Neural progenitor cell (in vitro differentiated cells): ENCODE results near the gene FYB1.

Source experiments
- EZH2 ChIP-seq: fragments of 200-600 bp; sonication (generic); IDR thresholded peaks from 2 replicates; pipeline ENCODE4 v1.6.1; 2017; ENCODE audit warnings: antibody characterized with exemption, mild to moderate bottlenecking, moderate library complexity
- EZH2phosphoT487 ChIP-seq: fragments of 200-600 bp; sonication (generic); IDR thresholded peaks from 2 replicates; pipeline ENCODE4 v1.6.1; 2017; ENCODE audit warnings: antibody characterized with exemption
- TF ChIP-seq, protein P1 (sequence below): fragments of 200-600 bp; sonication (generic); IDR thresholded peaks from 2 replicates; pipeline ENCODE4 v1.5.1; 2017; ENCODE audit warnings: antibody characterized with exemption, mild to moderate bottlenecking

DNA sequence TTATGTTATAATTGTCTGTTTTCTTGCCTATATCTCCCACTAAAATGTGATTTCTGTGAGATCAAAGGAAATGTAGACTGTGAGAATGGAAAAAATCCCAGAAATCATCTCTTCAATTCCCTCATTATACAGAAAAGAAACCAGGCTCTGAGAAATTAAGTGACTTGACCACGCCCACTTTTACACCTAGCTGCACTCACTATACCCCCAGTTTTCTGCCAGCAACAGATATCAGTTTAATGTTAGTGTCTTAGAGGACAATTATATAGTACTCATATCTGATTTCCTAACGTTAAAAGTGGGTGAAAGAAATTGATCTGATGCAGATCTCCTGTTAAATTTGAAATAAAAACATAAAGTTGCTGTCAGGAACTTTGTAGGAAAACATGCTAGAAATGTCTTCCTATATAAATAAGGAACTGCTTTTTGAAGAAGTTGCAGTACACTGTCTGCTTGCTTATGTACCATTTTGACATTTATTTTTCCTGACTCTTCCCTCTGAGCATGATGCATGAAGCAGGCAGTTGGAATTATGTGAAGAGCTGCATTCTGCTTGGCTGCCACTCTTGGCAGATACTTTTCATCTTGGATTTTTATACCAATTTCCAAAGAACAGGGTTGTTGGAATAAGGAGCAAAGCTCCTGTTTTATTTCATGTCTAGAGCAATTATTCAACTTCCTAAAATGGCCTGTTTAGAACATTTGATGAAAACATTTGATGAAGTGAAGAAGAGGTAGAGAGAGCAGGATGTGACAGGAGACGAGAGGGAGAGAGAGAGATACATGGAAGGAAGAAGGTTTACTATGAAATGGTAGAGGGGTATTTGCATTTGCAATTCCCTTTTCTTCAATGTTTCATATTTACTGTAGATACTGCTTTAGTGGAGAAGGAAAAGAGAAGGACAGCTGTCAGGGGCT is 87.9 kb downstream of the FYB1 start:
- no peak for TF ChIP-seq EZH2
- TF ChIP-seq, protein P1, sequence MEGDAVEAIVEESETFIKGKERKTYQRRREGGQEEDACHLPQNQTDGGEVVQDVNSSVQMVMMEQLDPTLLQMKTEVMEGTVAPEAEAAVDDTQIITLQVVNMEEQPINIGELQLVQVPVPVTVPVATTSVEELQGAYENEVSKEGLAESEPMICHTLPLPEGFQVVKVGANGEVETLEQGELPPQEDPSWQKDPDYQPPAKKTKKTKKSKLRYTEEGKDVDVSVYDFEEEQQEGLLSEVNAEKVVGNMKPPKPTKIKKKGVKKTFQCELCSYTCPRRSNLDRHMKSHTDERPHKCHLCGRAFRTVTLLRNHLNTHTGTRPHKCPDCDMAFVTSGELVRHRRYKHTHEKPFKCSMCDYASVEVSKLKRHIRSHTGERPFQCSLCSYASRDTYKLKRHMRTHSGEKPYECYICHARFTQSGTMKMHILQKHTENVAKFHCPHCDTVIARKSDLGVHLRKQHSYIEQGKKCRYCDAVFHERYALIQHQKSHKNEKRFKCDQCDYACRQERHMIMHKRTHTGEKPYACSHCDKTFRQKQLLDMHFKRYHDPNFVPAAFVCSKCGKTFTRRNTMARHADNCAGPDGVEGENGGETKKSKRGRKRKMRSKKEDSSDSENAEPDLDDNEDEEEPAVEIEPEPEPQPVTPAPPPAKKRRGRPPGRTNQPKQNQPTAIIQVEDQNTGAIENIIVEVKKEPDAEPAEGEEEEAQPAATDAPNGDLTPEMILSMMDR, result no peak
- no peak for TF ChIP-seq EZH2phosphoT487
